Mucosa of descending colon (tissue), 3 donors: ENCODE data around the gene SHROOM2. TPM values are rescaled to one million over a fixed set of nuclear protein-coding genes. Genes with fewer than 3 reads are reported as not detected.
A peak's percentile ranks its signal among the peaks of the same experiment; 100 is the strongest.

ENCODE experiments used
- ATAC-seq: fragments of 200-7000 bp; cut with Tn5 transposase; one replicate; pipeline ENCODE4 v1.9.1; 2020; ENCODE audit warnings: mild to moderate bottlenecking, moderate library complexity
- DNase-seq, 3 donors: peaks; one replicate each; pipeline ENCODE4 v3.0.0-alpha.2; 2020
- H3K36me3 ChIP-seq: fragments of 200-600 bp; one replicate; pipeline ENCODE4 v1.8.0; 2021; ENCODE audit warnings: low read depth, mild to moderate bottlenecking
- H3K4me1 ChIP-seq: fragments of 200-600 bp; one replicate; pipeline ENCODE4 v1.8.0; 2021; ENCODE audit warnings: low read depth, mild to moderate bottlenecking
- H3K4me3 ChIP-seq: fragments of 200-600 bp; one replicate; pipeline ENCODE4 v1.8.0; 2021; ENCODE audit warnings: mild to moderate bottlenecking
- H3K9me3 ChIP-seq: fragments of 200-600 bp; one replicate; pipeline ENCODE4 v1.8.0; 2021; ENCODE audit warnings: mild to moderate bottlenecking
- CTCF ChIP-seq: fragments of 200-600 bp; IDR thresholded peaks from one replicate; pipeline ENCODE4 v1.8.0; 2022; ENCODE audit warnings: antibody characterized with exemption, mild to moderate bottlenecking
- intact Hi-C, 2 donors: fragments of 100-400 bp; cut with DNase I in 1 of 2; cut with micrococcal nuclease in 1 of 2; formaldehyde crosslinking; loops; one replicate each; pipeline versions ENCODE4 v1.11.0 to v1.11.1; 2022; cut with DNase I, micrococcal nuclease
- total RNA-seq, 3 donors: library from RNA; stranded (reverse); fragmentation: NEBNext Ultra II Directional in 2 of 3; extraction: Animal tissue kit (Norgen Biotek cat#: 25700) in 2 of 3; gene quantifications; one replicate each; pipeline versions ENCODE4 v1.2.1 to v1.2.4, GENCODE V29; 2021 to 2023
- donor health status: DM: no; HTN: no; CAD: no; lungs with moderate emphysema.
- donor health status: DM: no; HTN: no; CAD: no.
- donor health status: DM: no; HTN: yes; CAD: no.

The SHROOM2 gene
- total RNA-seq, 3 donors from 2014 or later: 1.2 to 11.5 (median 5.1) TPM

- H3K36me3 ChIP-seq: no peaks in the 10 kb centered on the region
- TF ChIP-seq CTCF: no peak
- no peak overlapping the region for H3K4me3 ChIP-seq
- H3K9me3 ChIP-seq: no peaks in the 10 kb centered on the region
- DNase-seq (no peak), ATAC-seq (no peak)
- intact Hi-C loops: no loop called here
- peaks cover 2% of the 10 kb centered on the region for H3K4me1 ChIP-seq
Observed at GRCh38 chrX:9845578-9845952, 59.3 kb downstream of the SHROOM2 start.

- no peaks in the 10 kb centered on the region for H3K9me3 ChIP-seq
- H3K36me3 ChIP-seq: no peaks in the 10 kb centered on the region
- ATAC-seq (no peak), DNase-seq (no peak)
- no peak for TF ChIP-seq CTCF
- no peak overlapping the region for H3K4me3 ChIP-seq
- intact Hi-C loops: no loop called here
- H3K4me1 ChIP-seq: peaks cover 2% of the 10 kb centered on the region
Observed at GRCh38 chrX:9846631-9847030, 60.4 kb downstream of the SHROOM2 start.

GRCh38 chrX:9847071-9847470, 60.8 kb downstream of the SHROOM2 start:
- DNase-seq (peak in 2 of 3 donors; percentile 14 to 31), ATAC-seq (peak; percentile 62)
- Histone ChIP-seq H3K36me3 (no peaks in the 10 kb centered on the region), H3K4me3 (no peak overlapping the region), H3K9me3 (no peaks in the 10 kb centered on the region), H3K4me1 (peaks cover 2% of the 10 kb centered on the region)
- no peak for TF ChIP-seq CTCF
- intact Hi-C loops: no loop called here

- DNase-seq (no peak), ATAC-seq (no peak)
- H3K4me1 ChIP-seq: no peaks in the 10 kb centered on the region
- no peaks in the 10 kb centered on the region for H3K9me3 ChIP-seq
- no peak overlapping the region for H3K4me3 ChIP-seq
- intact Hi-C loops: no loop called here
- no peaks in the 10 kb centered on the region for H3K36me3 ChIP-seq
- no peak for TF ChIP-seq CTCF
Observed at GRCh38 chrX:9848718-9849479, 62.7 kb downstream of the SHROOM2 start.

GRCh38 chrX:9851890-9852289, 65.7 kb downstream of the SHROOM2 start:
- ATAC-seq (no peak), DNase-seq (no peak)
- Histone ChIP-seq H3K36me3 (no peaks in the 10 kb centered on the region), H3K4me3 (no peak overlapping the region), H3K4me1 (no peaks in the 10 kb centered on the region), H3K9me3 (no peaks in the 10 kb centered on the region)
- TF ChIP-seq CTCF: no peak
- intact Hi-C loops: no loop called here
